SU-DHL-6 (cell line): ENCODE data around the gene CBFA2T2.

ENCODE experiments used
- H2AFZ ChIP-seq: fragments of 200-600 bp; sonication (generic); 2 replicates; pipeline ENCODE4 v1.6.1; 2014; ENCODE audit warnings: low read depth, mild to moderate bottlenecking, moderate library complexity, mixed read lengths, antibody characterized with exemption, low read length; ENCODE audit not compliant: severe bottlenecking
- H3F3A ChIP-seq: fragments of 200-600 bp; shearing (Covaris generic); 2 replicates; pipeline ENCODE4 v1.6.0; 2016; ENCODE audit warnings: antibody characterized with exemption, mild to moderate bottlenecking; ENCODE audit not compliant: insufficient read depth
- H3K27ac ChIP-seq: fragments of 200-600 bp; sonication (generic); 2 replicates; pipeline ENCODE4 v1.5.1; 2016; ENCODE audit warnings: low read depth, mild to moderate bottlenecking, low read length, moderate library complexity, mixed read lengths
- H3K27me3 ChIP-seq: fragments of 200-600 bp; sonication (generic), shearing (Covaris generic); 2 replicates; pipeline ENCODE4 v1.6.0; 2014; ENCODE audit warnings: mild to moderate bottlenecking, low read length
- H3K36me3 ChIP-seq: fragments of 200-600 bp; sonication (generic); 2 replicates; pipeline ENCODE4 v1.6.1; 2014; ENCODE audit warnings: mild to moderate bottlenecking, low read length, mixed read lengths
- H3K4me2 ChIP-seq: fragments of 300-600, 200-600 bp; shearing (Covaris generic), sonication (generic); 2 replicates; pipeline ENCODE4 v1.6.0; 2014; ENCODE audit warnings: low read length, low read depth, mild to moderate bottlenecking; ENCODE audit not compliant: poor library complexity, severe bottlenecking
- H3K4me3 ChIP-seq: fragments of 200-600 bp; sonication (generic); 2 replicates; pipeline ENCODE4 v1.5.1; 2014; ENCODE audit warnings: antibody characterized with exemption, low read length, mild to moderate bottlenecking, mixed read lengths; ENCODE audit not compliant: insufficient read depth, poor library complexity, severe bottlenecking
- H3K79me2 ChIP-seq: fragments of 200-600 bp; sonication (generic); 2 replicates; pipeline ENCODE4 v1.6.1; 2014; ENCODE audit warnings: mild to moderate bottlenecking, low read length, moderate library complexity; ENCODE audit not compliant: insufficient read depth
- H3K9ac ChIP-seq: fragments of 200-600 bp; sonication (generic); 2 replicates; pipeline ENCODE4 v1.7.0; 2014; ENCODE audit warnings: mild to moderate bottlenecking, low read length
- H3K9me2 ChIP-seq: fragments of 200-600 bp; sonication (generic); replicated peaks from 2 replicates; pipeline ENCODE4 v1.6.1; 2014; ENCODE audit warnings: low read length; ENCODE audit not compliant: insufficient read depth
- H3K9me3 ChIP-seq: fragments of 200-600 bp; sonication (generic); 2 replicates; pipeline ENCODE4 v1.6.1; 2014; ENCODE audit warnings: low read length, mixed read lengths; ENCODE audit not compliant: insufficient read depth
- H4K20me1 ChIP-seq: fragments of 200-600 bp; sonication (generic); 2 replicates; pipeline ENCODE4 v1.6.1; 2014; ENCODE audit warnings: low read depth, mild to moderate bottlenecking, antibody characterized with exemption, low read length, moderate library complexity, mixed read lengths
- EZH2phosphoT487 ChIP-seq: fragments of 200-600 bp; sonication (generic), shearing (Covaris generic); conservative IDR thresholded peaks from 2 replicates; pipeline ENCODE4 v1.6.1; 2018; ENCODE audit warnings: mild to moderate bottlenecking, antibody characterized with exemption, low read length, moderate library complexity, mixed read lengths
- TF ChIP-seq, protein P1 (sequence below): fragments of 200-600 bp; sonication (generic); IDR thresholded peaks from one replicate; pipeline ENCODE4 v1.5.1; 2017; ENCODE audit warnings: antibody characterized with exemption, mild to moderate bottlenecking, low read length, moderate library complexity; ENCODE audit not compliant: insufficient read depth, poor library complexity, severe bottlenecking

Gene CBFA2T2

GRCh38 chr20:33601861-33602260 lies 112.0 kb downstream of the CBFA2T2 start:
- Histone ChIP-seq H3K36me3 (no peaks in the 10 kb centered on the region), H3K9me3 (no peaks in the 10 kb centered on the region), H2AFZ (no peak overlapping the region), H3K4me3 (no peak overlapping the region), H3K9me2 (no peaks in the 10 kb centered on the region), H4K20me1 (no peaks in the 10 kb centered on the region), H3K9ac (no peak overlapping the region), H3K27me3 (no peaks in the 10 kb centered on the region), H3K79me2 (no peaks in the 10 kb centered on the region), H3K4me2 (no peak overlapping the region), H3F3A (no peaks in the 10 kb centered on the region), H3K27ac (no peak overlapping the region)
- TF ChIP-seq, protein P1, sequence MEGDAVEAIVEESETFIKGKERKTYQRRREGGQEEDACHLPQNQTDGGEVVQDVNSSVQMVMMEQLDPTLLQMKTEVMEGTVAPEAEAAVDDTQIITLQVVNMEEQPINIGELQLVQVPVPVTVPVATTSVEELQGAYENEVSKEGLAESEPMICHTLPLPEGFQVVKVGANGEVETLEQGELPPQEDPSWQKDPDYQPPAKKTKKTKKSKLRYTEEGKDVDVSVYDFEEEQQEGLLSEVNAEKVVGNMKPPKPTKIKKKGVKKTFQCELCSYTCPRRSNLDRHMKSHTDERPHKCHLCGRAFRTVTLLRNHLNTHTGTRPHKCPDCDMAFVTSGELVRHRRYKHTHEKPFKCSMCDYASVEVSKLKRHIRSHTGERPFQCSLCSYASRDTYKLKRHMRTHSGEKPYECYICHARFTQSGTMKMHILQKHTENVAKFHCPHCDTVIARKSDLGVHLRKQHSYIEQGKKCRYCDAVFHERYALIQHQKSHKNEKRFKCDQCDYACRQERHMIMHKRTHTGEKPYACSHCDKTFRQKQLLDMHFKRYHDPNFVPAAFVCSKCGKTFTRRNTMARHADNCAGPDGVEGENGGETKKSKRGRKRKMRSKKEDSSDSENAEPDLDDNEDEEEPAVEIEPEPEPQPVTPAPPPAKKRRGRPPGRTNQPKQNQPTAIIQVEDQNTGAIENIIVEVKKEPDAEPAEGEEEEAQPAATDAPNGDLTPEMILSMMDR: no peak
- no peak for TF ChIP-seq EZH2phosphoT487

DNA sequence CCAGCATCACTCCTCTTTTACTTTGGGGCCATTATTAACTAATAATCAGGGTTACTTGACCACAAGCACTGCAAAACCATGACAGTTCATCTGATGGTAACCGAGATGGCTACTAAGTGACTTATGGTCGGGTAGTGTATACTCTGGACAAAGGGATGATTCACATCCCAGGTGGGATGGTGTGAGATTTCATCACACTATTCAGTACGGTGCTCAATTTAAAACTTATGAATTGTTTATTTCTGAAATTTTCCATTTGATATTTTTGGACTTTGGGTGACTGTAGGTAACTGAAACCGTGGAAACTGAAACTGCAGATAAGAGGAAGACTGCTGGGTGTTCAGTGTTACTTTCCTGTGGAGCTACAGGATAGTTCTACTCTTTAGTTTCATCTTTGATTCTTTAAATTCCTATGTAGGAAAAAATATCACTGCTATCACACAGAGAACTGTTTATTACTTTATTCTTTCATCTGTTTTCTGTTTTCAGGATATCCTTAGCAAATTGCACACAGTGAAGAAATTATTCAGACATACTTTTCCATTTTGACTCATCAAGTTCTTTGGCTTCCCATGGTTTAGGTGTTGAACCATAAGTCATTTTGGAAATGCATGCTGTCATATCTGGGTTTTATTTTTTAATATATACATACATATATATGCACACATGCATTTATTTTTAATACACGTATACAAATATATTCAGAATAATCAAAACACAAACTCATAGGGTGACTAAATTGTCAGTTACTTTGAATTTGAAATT lies 113.1 kb downstream of the CBFA2T2 start:
- TF ChIP-seq, protein P1: no peak
- no peak for TF ChIP-seq EZH2phosphoT487
- no peaks in the 10 kb centered on the region for H4K20me1 ChIP-seq
- H3K36me3 ChIP-seq: no peaks in the 10 kb centered on the region
- no peak overlapping the region for H3K4me2 ChIP-seq
- no peaks in the 10 kb centered on the region for H3F3A ChIP-seq
- H3K4me3 ChIP-seq: no peak overlapping the region
- no peaks in the 10 kb centered on the region for H3K27me3 ChIP-seq
- H2AFZ ChIP-seq: no peak overlapping the region
- no peak overlapping the region for H3K9ac ChIP-seq
- H3K27ac ChIP-seq: no peak overlapping the region
- H3K9me2 ChIP-seq: no peaks in the 10 kb centered on the region
- H3K9me3 ChIP-seq: no peaks in the 10 kb centered on the region
- H3K79me2 ChIP-seq: no peaks in the 10 kb centered on the region

DNA sequence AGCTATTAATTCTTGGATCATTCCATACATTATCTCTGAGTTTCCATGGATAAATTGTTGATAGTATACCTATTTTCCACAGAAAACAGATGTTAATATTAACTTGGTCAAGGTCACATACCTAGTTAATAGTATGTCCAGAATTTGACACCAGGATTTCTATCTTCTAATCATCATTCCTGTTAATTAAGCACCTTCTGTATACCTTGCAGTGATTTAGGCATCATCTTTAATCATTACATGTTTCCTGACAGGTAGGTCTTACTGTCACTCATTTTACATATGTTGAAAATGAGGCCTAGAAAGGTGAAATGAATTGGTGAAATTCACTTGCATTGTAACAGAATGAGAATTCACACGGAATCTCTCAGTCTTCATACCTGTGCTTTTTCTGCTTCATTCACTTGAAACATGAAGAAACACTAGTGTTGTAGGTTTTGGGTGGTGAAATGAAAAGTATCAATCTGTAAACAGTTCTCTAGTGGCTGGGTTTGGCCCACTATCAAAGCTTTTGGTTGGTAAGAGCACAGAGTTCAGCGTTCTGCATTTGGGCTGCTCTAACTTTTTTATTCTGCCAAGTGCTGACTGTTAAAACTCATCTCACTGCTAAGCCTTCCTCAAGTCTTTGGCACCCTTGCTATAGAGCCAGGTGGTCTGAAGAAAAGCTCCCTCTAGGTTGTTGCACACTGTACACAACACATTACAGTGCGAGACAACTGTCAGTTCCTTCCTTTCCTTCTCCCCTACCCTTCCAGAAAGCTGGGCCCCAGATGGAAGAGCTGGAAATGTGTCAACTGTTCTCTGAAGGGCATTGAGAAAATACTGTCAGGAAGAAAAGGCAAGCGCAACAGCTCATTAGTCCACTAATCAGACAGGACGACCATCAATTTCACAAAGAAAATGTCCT lies 114.4 kb downstream of the CBFA2T2 start:
- Histone ChIP-seq H3K9ac (no peak overlapping the region), H3K27me3 (no peaks in the 10 kb centered on the region), H3K27ac (no peak overlapping the region), H4K20me1 (no peaks in the 10 kb centered on the region), H3K36me3 (no peaks in the 10 kb centered on the region), H3K4me2 (no peak overlapping the region), H2AFZ (no peak overlapping the region), H3K79me2 (no peaks in the 10 kb centered on the region), H3K4me3 (no peak overlapping the region), H3K9me3 (no peaks in the 10 kb centered on the region), H3K9me2 (no peaks in the 10 kb centered on the region), H3F3A (no peaks in the 10 kb centered on the region)
- TF ChIP-seq EZH2phosphoT487: no peak
- TF ChIP-seq, protein P1: no peak
